ENCODE data around the gene DHX35.

- TF ChIP-seq POLR2A (IDR thresholded peaks at IDR 0.05), result no peak
- TF ChIP-seq CTCF (IDR thresholded peaks at IDR 0.05), result no peak
- no peak for TF ChIP-seq EP300 (IDR thresholded peaks at IDR 0.05; ENCODE audit: low read depth)
These were observed 104.5 kb downstream of the DHX35 start for GRCh38 chr20:39066471-39067242.
